ENCODE measurements around the gene ERRFI1.

ERRFI1 gene

DNA sequence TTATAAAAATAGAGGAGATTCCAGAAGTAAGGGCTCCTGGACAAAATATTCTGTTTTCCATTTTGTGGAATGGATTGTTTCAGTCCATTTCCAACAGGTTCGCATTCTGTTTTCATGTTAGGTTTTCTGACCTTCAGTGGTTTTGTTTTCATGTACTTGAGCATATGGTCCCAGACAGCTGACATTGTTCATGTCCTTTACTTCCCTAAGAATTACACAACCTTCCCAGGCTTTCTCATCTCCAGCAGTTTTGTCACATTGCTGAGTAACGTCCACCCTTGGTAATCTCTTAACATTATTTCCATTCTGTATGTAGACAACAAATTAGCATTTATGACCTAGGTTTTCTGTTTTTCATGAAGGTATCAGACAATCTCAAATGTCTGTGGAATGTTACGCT is 21.0 kb upstream of the ERRFI1 start:
- FAIRE-seq, result no peak

GRCh38 chr1:8046391-8046790 is 20.3 kb upstream of the ERRFI1 start:
- DNase-seq (ENCODE audit: insufficient read length, low spot score) (no peak), FAIRE-seq (no peak)

More for the DNA sequence above, 21.0 kb upstream of the ERRFI1 start:
- DNase-seq (ENCODE audit: insufficient read length, low spot score), result no peak

DNA sequence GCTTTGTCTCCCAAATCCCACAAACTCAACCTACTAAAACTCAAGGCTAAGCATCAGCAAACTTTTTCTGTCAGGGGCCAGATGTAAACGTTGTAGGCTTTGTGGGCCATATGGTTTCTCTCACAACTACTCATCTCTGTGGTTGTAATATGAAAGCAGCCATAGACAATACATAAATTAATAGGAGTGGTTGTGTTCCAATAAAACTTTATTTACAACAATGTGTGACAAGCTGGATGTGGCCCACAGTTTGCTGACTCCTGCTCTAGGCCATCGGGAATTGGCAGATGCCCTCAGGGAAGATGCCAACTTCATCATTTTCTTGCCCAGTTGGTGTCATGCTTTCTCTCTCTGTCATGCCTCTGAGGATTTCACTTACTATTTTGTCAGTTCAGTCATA is 17.5 kb upstream of the ERRFI1 start:
- DNase-seq (ENCODE audit: insufficient read length, low spot score) (no peak), FAIRE-seq (no peak)

GRCh38 chr1:8042134-8042533 is 16.0 kb upstream of the ERRFI1 start:
- DNase-seq (ENCODE audit: insufficient read length, low spot score) (no peak), FAIRE-seq (no peak)

- FAIRE-seq, result peak; percentile 38
- DNase-seq (ENCODE audit: insufficient read length, low spot score), result peak; percentile 69
These were observed 14.5 kb upstream of the ERRFI1 start for GRCh38 chr1:8040586-8040985.

DNA sequence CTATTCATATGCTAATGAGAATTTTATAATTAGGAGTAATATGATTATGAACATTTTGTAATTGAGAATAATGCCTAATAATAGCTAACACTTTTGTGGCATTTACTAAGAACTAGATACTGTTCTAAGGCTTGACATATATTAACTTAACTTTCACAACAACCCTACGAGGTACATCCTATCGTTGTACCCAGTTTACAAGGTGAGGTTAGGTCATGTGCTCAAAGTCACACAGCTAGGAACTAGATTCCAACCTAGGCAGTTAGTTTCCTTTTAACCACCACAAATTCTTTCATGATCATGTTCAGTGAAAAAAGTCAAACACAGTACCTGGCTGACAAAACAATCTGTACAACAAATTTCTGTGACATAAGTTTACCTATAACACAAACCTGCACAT is 13.0 kb upstream of the ERRFI1 start:
- no peak for FAIRE-seq
- DNase-seq (ENCODE audit: insufficient read length, low spot score), result no peak

DNA sequence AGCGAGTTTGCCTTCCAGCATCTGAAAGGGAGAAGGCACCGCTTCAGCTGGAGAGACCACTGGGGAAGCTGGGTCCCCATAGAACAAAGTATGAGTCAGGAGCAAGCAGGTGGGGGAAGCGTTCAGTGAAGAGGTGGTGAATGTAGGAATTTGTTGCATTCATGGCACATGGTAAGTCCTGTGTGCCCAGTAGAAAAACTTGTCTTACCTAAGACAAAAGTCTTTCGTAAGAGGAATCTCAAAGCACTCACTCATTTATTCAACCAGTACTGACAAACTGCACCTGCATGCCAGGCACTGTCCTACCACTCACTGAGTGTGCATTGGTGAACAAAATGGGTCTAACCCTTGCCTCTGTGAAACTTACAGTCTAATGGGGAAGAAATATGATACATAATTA is 9.2 kb upstream of the ERRFI1 start:
- FAIRE-seq (no peak), DNase-seq (ENCODE audit: insufficient read length, low spot score) (no peak)

- FAIRE-seq (no peak), DNase-seq (ENCODE audit: insufficient read length, low spot score) (no peak)
These were observed 7.2 kb upstream of the ERRFI1 start for GRCh38 chr1:8033322-8033721.

DNA sequence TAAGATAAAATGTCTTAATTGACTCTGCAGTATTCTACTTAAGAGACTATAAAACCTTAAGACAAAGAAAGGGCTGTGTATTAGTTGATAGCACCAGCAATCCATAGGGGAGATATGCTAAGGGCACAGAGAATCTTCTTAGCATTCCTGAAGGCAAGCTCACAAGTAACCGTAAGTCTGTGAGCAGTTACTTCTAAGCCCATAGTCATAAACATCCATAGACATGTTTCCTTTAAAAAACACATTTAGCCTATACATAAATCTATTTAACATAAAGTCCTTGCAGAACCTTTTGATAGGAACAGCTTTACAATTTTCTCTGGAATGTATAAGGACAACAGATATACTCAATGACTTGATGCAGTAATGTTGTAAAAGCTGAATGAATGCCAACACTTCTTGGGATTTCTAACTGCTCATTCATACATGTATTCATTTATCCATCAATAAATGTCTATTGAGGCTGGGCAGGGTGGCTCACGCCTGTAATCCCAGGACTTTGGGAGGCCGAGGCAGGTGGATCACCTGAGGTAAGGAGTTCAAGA is 6.3 kb upstream of the ERRFI1 start:
- no peak for DNase-seq (ENCODE audit: insufficient read length, low spot score)
- FAIRE-seq, result no peak

DNA sequence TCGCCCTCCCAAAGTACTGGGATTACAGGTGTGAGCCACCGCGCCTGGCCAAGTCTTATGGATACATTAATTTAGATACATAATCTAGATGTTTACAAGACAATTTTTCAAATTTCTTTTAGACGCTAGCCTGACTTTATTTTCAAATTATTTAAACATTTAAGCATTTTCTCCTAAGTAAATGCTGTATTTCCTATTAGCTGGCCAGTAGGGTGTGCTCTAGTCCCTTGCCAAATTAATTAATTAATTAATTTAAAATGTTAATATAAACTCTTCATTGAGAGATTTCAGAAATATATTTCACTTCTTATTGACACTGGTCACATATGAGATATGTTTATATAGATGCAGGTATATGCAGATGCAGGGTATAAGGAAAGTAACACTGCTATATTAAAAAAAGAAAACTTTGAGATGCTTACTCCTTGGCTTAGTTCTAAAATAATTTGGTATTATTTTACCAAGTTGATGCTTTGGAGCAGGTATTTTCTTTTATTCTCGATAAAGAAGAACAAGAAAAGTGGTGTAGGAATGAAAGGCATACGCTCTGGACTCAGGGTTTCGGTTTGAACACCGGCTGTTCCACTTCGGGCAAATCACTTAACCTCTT is 5.2 kb upstream of the ERRFI1 start:
- DNase-seq (ENCODE audit: insufficient read length, low spot score) (no peak), FAIRE-seq (no peak)

DNA sequence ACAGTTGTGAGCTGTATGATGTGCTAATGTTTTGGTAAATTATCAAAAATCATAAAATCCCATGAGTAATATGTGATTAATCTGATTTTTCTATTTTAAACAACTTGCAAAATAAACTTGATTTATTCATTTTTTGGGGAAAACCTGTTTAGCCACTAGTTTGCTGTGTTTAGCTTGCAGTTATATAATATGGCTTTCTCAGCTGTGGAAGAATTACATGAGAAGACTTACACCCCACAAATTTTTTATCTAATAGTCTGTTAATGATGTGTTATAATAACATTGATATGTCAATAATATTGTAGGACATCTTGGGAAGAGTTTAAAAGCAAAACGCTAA is 2.4 kb upstream of the ERRFI1 start:
- no peak for FAIRE-seq
- no peak for DNase-seq (ENCODE audit: insufficient read length, low spot score)

DNA sequence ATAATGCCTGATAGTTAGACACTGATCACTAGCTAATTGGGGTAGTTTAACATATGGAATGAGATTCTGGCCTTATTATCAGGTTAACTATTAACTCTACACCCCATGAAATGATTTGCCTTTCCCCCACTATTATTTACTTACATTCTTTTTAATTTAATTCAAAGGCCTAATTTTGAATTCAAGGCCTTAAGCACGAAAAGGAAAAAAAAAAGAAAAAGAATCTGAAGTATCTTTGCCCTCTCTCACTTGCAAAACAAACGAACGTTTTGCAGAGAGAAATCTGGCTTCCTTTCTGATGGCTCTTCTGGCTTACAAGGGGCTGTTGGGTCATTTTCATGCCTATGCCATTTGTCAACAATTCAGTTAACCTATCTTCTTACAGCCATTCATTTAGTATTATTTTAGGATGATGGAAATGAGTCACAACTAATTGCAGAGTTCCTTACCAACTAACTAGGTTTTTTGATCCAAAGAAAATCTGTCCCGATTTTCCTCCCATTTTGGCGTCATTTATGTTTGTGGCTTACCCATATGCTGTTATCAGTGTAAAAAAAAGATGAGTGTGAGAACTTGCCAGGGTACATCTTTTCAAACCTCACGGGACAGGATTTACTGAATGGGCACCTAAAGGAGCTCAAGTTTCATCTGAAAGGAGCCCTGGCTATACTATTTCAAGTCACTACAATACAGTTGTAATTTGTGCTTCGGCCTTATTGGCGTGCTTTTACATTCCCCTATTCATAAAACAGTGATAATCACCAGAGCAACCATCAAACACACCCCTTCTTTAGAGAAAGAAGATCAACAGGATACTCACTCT is 1.9 kb upstream of the ERRFI1 start:
- DNase-seq (ENCODE audit: insufficient read length, low spot score), result no peak
- FAIRE-seq, result no peak

- FAIRE-seq (peak; percentile 26), DNase-seq (ENCODE audit: insufficient read length, low spot score) (no peak)
These were observed 1.1 kb upstream of the ERRFI1 start for GRCh38 chr1:8026976-8027747.

DNA sequence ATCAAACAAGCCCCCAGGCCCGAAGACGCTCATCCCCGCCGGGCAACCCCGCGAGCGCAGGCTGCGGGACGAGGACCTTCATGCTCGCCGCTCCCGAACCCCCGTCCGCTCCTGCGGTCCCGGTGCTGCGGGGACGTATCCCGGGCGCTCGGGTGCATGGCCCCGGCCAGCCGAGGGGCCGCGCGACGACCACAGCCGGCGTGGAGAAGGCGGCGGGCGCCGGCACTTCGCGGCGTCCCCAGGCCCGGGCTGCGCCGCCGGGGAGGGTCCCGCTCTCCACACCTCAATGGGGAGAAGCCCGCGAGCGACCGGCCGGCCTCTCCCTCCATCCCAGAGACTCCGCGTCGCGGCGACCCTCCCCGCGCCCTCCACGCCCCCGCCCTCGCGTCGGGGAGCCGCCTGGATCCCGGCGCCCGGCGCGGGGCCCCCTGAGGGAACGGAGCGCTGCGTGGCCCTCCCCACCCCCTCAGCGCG is 401 bp downstream of the ERRFI1 start:
- FAIRE-seq, result no peak

GRCh38 chr1:8025061-8025670 is 943 bp downstream of the ERRFI1 start:
- no peak for DNase-seq (ENCODE audit: insufficient read length, low spot score)
- no peak for FAIRE-seq

More for the DNA sequence above, 401 bp downstream of the ERRFI1 start:
- DNase-seq (ENCODE audit: insufficient read length, low spot score), result no peak

GRCh38 chr1:8024329-8024728 is 1.8 kb downstream of the ERRFI1 start:
- FAIRE-seq, result no peak
- DNase-seq (ENCODE audit: insufficient read length, low spot score), result no peak

GRCh38 chr1:8023995-8024313 is 2.2 kb downstream of the ERRFI1 start:
- FAIRE-seq (no peak), DNase-seq (ENCODE audit: insufficient read length, low spot score) (no peak)

DNA sequence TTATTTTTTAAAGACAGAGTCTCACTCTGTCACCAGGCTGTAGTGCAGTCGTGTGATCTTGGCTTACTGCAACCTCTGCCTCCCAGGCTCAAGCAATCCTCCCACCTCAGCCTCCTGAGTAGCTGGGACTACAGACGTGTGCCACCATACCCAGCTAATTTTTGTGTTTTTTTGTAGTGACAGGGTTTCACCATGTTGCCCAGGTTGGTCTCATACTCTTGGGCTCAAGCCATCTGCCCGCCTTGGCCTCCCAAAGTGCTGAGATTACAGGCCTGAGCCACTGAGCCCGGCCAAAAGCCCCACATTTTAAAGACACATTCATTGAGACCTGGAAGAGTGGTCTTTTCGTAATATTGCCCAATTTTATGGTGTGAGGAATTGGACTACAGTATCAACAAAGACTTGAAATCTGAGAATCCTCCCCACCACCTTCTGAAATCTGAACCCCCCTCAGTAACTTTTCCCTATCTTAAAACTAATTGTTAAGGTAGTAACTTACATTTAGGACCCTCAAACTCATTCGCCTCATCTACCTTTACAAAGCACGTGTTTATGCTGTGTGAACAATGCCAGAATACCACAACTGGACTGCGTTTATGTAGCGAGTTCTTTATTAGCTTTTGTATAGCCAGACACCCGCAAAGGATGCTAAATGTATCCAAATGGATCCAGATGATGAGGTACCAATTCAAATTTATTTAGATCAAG is 2.7 kb downstream of the ERRFI1 start:
- DNase-seq (ENCODE audit: insufficient read length, low spot score), result no peak
- FAIRE-seq, result no peak

GRCh38 chr1:8022395-8023286 is 3.5 kb downstream of the ERRFI1 start:
- no peak for DNase-seq (ENCODE audit: insufficient read length, low spot score)
- no peak for FAIRE-seq

All from HTR-8/SVneo (cell line).